ENCODE results near the gene ATF6. TPM values are rescaled to one million over a fixed set of nuclear protein-coding genes. Genes with fewer than 3 reads are reported as not detected.

The ATF6 gene
- total and polyA plus RNA-seq, 2 of the 8 experiments (the other 6 are each of a cell fraction or from before 2014, with no cell fraction given), result 4.6 to 10.0 TPM

DNA sequence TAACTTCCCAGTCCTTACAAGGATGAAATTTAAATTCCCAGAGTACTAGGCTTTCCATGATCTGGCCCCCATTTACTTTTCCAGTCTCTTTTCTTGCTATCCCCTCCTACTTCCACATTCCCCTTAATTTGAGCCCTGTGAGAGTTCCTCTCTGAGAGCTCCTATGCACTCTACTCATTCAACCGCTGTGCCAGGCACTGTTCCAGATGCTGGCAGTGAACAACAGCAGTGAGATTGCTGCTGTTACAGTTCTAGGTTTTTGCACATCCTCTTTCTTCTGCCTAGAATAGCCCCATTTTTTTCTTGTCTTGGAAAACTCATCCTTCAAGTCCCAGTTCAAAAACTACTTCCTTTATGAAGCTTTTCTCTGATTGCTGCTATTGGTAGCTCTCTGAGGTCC, 18.8 kb downstream of the ATF6 start:
- H2AFZ ChIP-seq (ENCODE audit: low read length), result no peak overlapping the region
- no peak overlapping the region for H3K56ac ChIP-seq (replicated peaks; ENCODE audit: insufficient read length, low read depth, low read length)
- no peak for TF ChIP-seq EP300 (IDR thresholded peaks at IDR 0.05; ENCODE audit: borderline replicate concordance in 1 of 2, low read depth in 2 of 2, low read length in 2 of 2)
- TF ChIP-seq TCF12 (IDR thresholded peaks at IDR 0.05; ENCODE audit: low read depth, low read length), result no peak
- TF ChIP-seq CBX8 (IDR thresholded peaks at IDR 0.05; ENCODE audit: borderline replicate concordance, low read depth, low read length), result no peak
- no peak for TF ChIP-seq RNF2 (IDR thresholded peaks at IDR 0.05; ENCODE audit: borderline replicate concordance, low read depth, low read length, missing control alignments, poor library complexity, severe bottlenecking)
- TF ChIP-seq TAF7 (optimal IDR thresholded peaks at IDR 0.05; ENCODE audit: borderline replicate concordance, low read depth, low read length), result no peak
- H4K91ac ChIP-seq (replicated peaks; ENCODE audit: insufficient read length, low read length), result no peak overlapping the region
- no peak overlapping the region for H2BK15ac ChIP-seq (ENCODE audit: low read length)
- no peaks in the 10 kb centered on the region for H3K79me1 ChIP-seq (ENCODE audit: low read depth, low read length)
- H2BK120ac ChIP-seq (replicated peaks; ENCODE audit: low read depth, low read length), result no peak overlapping the region
- H3K36me3 ChIP-seq (ENCODE audit: control insufficient read depth in 2 of 4, insufficient read depth in 4 of 4, low read length in 3 of 4), result peaks cover 0 to 9% (median 0%) of the 10 kb centered on the region in 4 experiments; a peak in 2 of 8 replicates
- no peaks in the 10 kb centered on the region for H3K9me3 ChIP-seq (ENCODE audit: insufficient read depth in 2 of 2, low read depth in 1 of 2, low read length in 1 of 2)
- peaks cover 0 to 1% of the 10 kb centered on the region in 2 experiments for H4K20me1 ChIP-seq (replicated peaks in 1 of 2; ENCODE audit: control insufficient read depth in 1 of 2, insufficient read depth in 2 of 2, low read length in 2 of 2)
- no peak overlapping the region for H3K23ac ChIP-seq (ENCODE audit: insufficient read length)
- H3K14ac ChIP-seq (ENCODE audit: insufficient read length), result no peak overlapping the region
- no peak overlapping the region for H3K4me3 ChIP-seq (ENCODE audit: extremely low read depth in 1 of 4, insufficient read depth in 2 of 4, low read depth in 3 of 4, low read length in 4 of 4)
- ChIA-PET CTCF (ENCODE audit: partially characterized antibody) (interaction anchor here (1.0 to 2.0 kb wide), 4 partner anchors 8 to 252 kb away, joined by 3 to 9 read pairs (median 3); no protein-coding TSS in a partner anchor), POLR2A (ENCODE audit: partially characterized antibody) (interaction anchor here (1.2 kb wide), 1 partner anchor 18 kb away, joined by 3 read pairs; no protein-coding TSS in a partner anchor)
- H3K4ac ChIP-seq (replicated peaks; ENCODE audit: insufficient read length, low read depth, low read length), result no peak overlapping the region
- no peak overlapping the region for H3K18ac ChIP-seq (ENCODE audit: extremely low read depth, low read length)
- no peak overlapping the region for H4K5ac ChIP-seq (ENCODE audit: insufficient read length, low read depth, low read length)
- no peak overlapping the region for H2BK20ac ChIP-seq (ENCODE audit: low read length)
- no peak overlapping the region for H2BK5ac ChIP-seq (ENCODE audit: low read depth, low read length)
- no peak overlapping the region for H3K4me2 ChIP-seq (ENCODE audit: insufficient read depth in 1 of 2, low read depth in 2 of 2, low read length in 2 of 2)
- no peaks in the 10 kb centered on the region for H3K79me2 ChIP-seq (ENCODE audit: control insufficient read depth in 1 of 2, insufficient read depth in 2 of 2, low read length in 2 of 2)
- peaks cover 0 to 1% (median 0%) of the 10 kb centered on the region in 4 experiments; a peak in 1 of 7 replicates for H3K27me3 ChIP-seq (replicated peaks in 1 of 4; ENCODE audit: control insufficient read depth in 3 of 4, extremely low read depth in 1 of 4, insufficient read depth in 3 of 4, low read length in 3 of 4)
- 90% methylated on average over 1 of the region's 1 CpG; no CpG with 5 or more reads in 1 of the 2 experiments for WGBS, 2 experiments (ENCODE audit: extremely low coverage in 1 of 2, insufficient coverage in 1 of 2, insufficient read length in 1 of 2, insufficient replicate concordance in 2 of 2, low coverage in 1 of 2, low lambda C conversion rate in 2 of 2, missing lambda C conversion rate in 1 of 2)
- no peaks in the 10 kb centered on the region for H3K4me1 ChIP-seq (replicated peaks in 1 of 4; ENCODE audit: control insufficient read depth in 3 of 4, insufficient read depth in 4 of 4, low read length in 3 of 4)
- H2AK5ac ChIP-seq (ENCODE audit: low read depth, low read length), result no peak overlapping the region
- no peak overlapping the region for H3K9ac ChIP-seq (replicated peaks in 1 of 4; ENCODE audit: extremely low read depth in 1 of 4, low read depth in 3 of 4, low read length in 3 of 4)
- DNase-seq (ENCODE audit: low read depth in 1 of 2, low spot score in 2 of 2) (no peak), FAIRE-seq (no peak)
- H3K27ac ChIP-seq (ENCODE audit: low read depth, low read length), result no peak overlapping the region
- no peaks in the 10 kb centered on the region for H3K23me2 ChIP-seq (ENCODE audit: low read depth, low read length)
- H4K8ac ChIP-seq (ENCODE audit: extremely low read depth, insufficient read depth, low read length), result no peak overlapping the region
- no peak overlapping the region for H2BK12ac ChIP-seq (ENCODE audit: low read depth, low read length)

Data from H1 (cell line).